Bronchial epithelial cell (primary cell): ENCODE measurements around the gene RBM12. TPM values are rescaled to one million over a fixed set of nuclear protein-coding genes. Genes with fewer than 3 reads are reported as not detected.
A peak's percentile ranks its signal among the peaks of the same experiment; 100 is the strongest.
"Not testable (repeated sequence)": the region's sequence is repeated elsewhere in the genome, so short reads cannot be mapped to it uniquely, and the experiment has no call there.

Experiments used
- DNase-seq: peaks from one replicate; pipeline ENCODE4 v3.0.0-alpha.2; 2010; ENCODE audit warnings: low read depth
- FAIRE-seq: peaks from 2 replicates; lab custom pipeline; 2011; peaks lifted over from hg19 to GRCh38; lab: Jason Lieb, UNC
- H3K27me3 ChIP-seq: 2 replicates; pipeline ENCODE4 v1.5.1; 2011; ENCODE audit warnings: low read length; ENCODE audit not compliant: control insufficient read depth, insufficient read depth
- H3K36me3 ChIP-seq: 2 replicates; pipeline ENCODE4 v1.5.1; 2011; ENCODE audit warnings: low read length; ENCODE audit not compliant: control insufficient read depth, insufficient read depth
- H3K4me3 ChIP-seq: 2 replicates; pipeline ENCODE4 v1.5.1; 2011; ENCODE audit warnings: mild to moderate bottlenecking, low read depth, low read length, control low read depth
- total RNA-seq: library from RNA; depleted of rRNA; stranded (reverse); fragments of >200 nt; gene quantifications from 2 replicates; pipeline ENCODE4 v1.2.1, GENCODE V29; 2014
- TF ChIP-seq, protein P1 (sequence below): IDR thresholded peaks from 2 replicates; pipeline ENCODE4 v1.5.1; 2011; ENCODE audit warnings: mild to moderate bottlenecking, moderate library complexity, low read length, control low read depth, inconsistent platforms; ENCODE audit not compliant: insufficient read depth, severe bottlenecking

Gene RBM12, protein sequence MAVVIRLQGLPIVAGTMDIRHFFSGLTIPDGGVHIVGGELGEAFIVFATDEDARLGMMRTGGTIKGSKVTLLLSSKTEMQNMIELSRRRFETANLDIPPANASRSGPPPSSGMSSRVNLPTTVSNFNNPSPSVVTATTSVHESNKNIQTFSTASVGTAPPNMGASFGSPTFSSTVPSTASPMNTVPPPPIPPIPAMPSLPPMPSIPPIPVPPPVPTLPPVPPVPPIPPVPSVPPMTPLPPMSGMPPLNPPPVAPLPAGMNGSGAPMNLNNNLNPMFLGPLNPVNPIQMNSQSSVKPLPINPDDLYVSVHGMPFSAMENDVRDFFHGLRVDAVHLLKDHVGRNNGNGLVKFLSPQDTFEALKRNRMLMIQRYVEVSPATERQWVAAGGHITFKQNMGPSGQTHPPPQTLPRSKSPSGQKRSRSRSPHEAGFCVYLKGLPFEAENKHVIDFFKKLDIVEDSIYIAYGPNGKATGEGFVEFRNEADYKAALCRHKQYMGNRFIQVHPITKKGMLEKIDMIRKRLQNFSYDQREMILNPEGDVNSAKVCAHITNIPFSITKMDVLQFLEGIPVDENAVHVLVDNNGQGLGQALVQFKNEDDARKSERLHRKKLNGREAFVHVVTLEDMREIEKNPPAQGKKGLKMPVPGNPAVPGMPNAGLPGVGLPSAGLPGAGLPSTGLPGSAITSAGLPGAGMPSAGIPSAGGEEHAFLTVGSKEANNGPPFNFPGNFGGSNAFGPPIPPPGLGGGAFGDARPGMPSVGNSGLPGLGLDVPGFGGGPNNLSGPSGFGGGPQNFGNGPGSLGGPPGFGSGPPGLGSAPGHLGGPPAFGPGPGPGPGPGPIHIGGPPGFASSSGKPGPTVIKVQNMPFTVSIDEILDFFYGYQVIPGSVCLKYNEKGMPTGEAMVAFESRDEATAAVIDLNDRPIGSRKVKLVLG
- total RNA-seq: 40.0 and 51.2 TPM in 2 replicates

DNA sequence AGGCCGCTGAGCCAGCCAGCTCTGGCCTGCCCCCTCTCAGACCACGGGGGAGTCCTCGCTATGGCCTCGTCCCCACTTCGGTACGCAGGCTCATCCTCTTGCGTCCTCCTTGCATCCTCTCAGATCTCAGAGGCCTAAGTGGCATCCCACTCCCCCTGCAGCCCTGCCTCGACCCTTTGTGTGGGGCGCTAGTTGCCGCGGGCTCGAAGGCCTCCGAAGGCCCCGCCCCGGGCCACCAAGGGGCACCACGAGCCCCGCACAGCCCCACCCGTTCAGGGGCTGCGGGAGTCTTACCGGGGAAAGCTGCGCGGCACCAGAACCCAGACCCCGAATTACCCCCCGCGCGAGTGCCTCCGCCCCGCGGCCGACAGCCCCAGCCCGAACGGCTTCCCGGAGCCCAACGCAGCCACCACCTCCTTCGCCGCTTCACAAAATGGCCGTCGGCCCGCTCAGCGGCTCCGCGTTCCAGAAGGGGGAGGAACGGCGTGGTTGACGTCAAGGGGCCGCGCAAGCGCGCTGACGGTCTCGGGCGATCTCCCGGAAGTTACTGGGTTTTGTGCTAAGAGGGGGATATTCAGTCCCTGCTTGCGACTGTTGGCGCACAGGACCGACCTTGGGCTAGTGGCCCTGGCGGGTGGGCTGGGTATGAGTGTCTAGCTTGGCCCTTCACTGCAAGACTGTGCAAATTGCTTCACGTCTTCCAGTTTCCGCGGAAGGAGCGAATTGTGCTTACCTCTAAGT is at the start of gene RBM12, which contains the start of gene CPNE1:
Gene RBM12 (minus strand): TSS at position 435 of the 741 bp plus-strand sequence. CDS start 9,578 bp downstream, outside the sequence.
Gene CPNE1 (minus strand): TSS at position 435 of the 741 bp plus-strand sequence. CDS start 31,977 bp downstream, outside the sequence.
- Histone ChIP-seq H3K27me3 (no peaks in the 10 kb centered on the region), H3K4me3 (peak within 1 kb of the TSS; percentile 100), H3K36me3 (peaks cover 2% of the 10 kb centered on the region)
- peak; percentile 81 for DNase-seq
- TF ChIP-seq, protein P1, sequence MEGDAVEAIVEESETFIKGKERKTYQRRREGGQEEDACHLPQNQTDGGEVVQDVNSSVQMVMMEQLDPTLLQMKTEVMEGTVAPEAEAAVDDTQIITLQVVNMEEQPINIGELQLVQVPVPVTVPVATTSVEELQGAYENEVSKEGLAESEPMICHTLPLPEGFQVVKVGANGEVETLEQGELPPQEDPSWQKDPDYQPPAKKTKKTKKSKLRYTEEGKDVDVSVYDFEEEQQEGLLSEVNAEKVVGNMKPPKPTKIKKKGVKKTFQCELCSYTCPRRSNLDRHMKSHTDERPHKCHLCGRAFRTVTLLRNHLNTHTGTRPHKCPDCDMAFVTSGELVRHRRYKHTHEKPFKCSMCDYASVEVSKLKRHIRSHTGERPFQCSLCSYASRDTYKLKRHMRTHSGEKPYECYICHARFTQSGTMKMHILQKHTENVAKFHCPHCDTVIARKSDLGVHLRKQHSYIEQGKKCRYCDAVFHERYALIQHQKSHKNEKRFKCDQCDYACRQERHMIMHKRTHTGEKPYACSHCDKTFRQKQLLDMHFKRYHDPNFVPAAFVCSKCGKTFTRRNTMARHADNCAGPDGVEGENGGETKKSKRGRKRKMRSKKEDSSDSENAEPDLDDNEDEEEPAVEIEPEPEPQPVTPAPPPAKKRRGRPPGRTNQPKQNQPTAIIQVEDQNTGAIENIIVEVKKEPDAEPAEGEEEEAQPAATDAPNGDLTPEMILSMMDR: no peak
- FAIRE-seq: no peak

DNA sequence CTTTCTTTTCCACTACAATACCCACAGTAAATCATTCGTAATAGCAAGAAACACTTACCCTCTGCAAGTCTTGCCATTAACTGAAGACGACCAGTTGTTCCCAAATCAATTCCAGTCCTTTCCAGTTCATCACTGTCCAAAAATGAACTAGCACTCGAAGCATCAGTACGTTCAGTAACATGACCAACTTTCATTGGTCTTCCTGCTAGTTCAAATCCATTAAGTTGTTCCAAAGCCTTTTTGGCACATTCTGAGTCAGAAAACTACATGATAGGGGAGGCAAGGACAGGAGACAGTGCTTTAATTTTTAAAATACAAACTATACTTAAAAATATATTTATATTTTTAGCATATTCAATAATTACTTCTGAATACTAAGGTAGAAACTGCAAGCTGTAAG is 49.4 kb upstream of the RBM12 start:
- no peak for FAIRE-seq
- no peak for DNase-seq
- no peak overlapping the region for H3K4me3 ChIP-seq
- TF ChIP-seq, protein P1: no peak
- no peaks in the 10 kb centered on the region for H3K27me3 ChIP-seq
- peaks cover 17% of the 10 kb centered on the region for H3K36me3 ChIP-seq

- peaks cover 17% of the 10 kb centered on the region for H3K36me3 ChIP-seq
- DNase-seq, H3K27me3 ChIP-seq, FAIRE-seq, H3K4me3 ChIP-seq: not testable (repeated sequence)
Measured at GRCh38 chr20:35713120-35713519, 48.4 kb upstream of the RBM12 start.

- TF ChIP-seq, protein P1: no peak
- FAIRE-seq: no peak
- Histone ChIP-seq H3K36me3 (peaks cover 14% of the 10 kb centered on the region), H3K4me3 (no peak overlapping the region), H3K27me3 (no peaks in the 10 kb centered on the region)
- no peak for DNase-seq
Measured at GRCh38 chr20:35711588-35712209, 47.0 kb upstream of the RBM12 start.

DNA sequence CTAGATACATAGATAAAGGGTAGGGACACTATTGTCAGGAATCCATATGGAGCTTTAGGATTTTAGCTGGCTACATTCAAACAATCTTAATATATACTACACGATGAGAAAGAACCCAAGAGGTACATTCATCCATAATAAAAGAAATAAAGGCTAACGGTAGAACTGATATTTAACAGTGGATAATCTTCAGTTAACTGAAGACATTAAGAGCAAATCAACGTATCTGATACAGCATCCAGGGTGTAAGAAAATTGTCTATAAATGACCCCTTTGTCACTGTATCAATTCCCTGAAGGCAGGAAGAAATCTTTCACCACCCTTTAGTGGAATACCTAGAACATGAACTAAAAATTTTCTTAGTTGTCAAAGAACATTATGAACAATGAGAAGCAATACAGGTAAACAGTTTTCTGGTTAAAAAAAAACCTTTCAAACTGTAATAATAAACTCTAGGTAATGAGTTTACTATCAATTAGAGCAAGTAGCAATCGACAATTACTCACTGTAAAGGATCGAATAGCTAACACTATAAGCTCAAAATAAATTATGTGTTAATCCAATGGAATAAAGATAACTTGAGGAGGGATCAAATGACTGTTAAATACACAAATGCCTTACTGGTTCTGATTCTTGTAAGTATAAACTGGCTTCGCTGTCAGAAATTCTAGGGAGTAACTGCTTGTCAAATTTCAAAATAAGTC is 46.3 kb upstream of the RBM12 start:
- Histone ChIP-seq H3K4me3 (no peak overlapping the region), H3K27me3 (no peaks in the 10 kb centered on the region), H3K36me3 (peaks cover 11% of the 10 kb centered on the region)
- DNase-seq (no peak), FAIRE-seq (no peak)
- TF ChIP-seq, protein P1: no peak
